Measurements from ENCODE around the gene BBIP1.
A peak's percentile ranks its signal among the peaks of the same experiment; 100 is the strongest.

DNA sequence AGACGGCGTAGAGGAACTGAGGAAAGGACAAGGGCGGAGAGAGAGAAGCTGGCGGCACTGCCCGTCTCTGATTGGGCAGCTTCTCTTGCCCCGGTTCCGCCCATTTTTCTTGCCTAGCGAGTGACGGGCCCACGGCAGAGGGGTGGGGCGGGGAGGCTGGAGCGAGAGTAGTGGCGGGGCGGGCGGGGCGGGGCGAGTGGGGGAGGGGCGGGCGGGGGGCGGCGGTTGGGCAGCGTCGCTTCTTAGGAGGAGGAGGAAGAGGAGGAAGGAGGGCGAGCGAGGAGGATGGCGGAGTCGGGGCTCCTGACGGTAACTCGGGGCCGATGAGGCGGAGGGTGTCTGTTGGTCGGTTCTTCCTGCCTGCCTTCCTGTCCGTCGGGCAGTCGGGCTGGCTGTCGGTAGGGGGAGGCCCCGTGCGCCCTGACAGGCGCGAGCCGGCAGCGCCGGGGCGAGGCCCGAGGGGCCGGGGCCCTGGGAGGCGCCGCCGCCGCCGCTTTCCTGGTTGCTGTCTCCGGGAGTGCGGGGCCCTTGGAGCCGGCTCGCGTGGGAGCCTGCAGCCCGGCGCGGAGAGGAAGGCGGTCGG, 460 bp upstream of the BBIP1 start, which contains the start of gene SHOC2:
- TF ChIP-seq CEBPB (IDR thresholded peaks at IDR 0.05; ENCODE audit: borderline replicate concordance in 1 of 2, low read depth in 2 of 2, low read length in 2 of 2) (no peak), POLR2A (IDR thresholded peaks at IDR 0.05; ENCODE audit: low read depth, low read length) (peak; percentile 88), EZH2 (IDR thresholded peaks at IDR 0.05; ENCODE audit: borderline replicate concordance, control insufficient read depth, low read depth, low read length) (no peak), HDGF (IDR thresholded peaks at IDR 0.05) (peak; percentile 71), TCF12 (IDR thresholded peaks at IDR 0.05; ENCODE audit: low read depth, low read length) (no peak), SIX5 (IDR thresholded peaks at IDR 0.05; ENCODE audit: low read depth, low read length, severe bottlenecking) (no peak), PBX3 (IDR thresholded peaks at IDR 0.05; ENCODE audit: insufficient replicate concordance, low read depth, low read length) (no peak), EP300 (IDR thresholded peaks at IDR 0.05; ENCODE audit: borderline replicate concordance in 1 of 2, control insufficient read depth in 1 of 2, low read depth in 2 of 2, low read length in 2 of 2) (no peak)
- TF ChIP-seq, protein P1, sequence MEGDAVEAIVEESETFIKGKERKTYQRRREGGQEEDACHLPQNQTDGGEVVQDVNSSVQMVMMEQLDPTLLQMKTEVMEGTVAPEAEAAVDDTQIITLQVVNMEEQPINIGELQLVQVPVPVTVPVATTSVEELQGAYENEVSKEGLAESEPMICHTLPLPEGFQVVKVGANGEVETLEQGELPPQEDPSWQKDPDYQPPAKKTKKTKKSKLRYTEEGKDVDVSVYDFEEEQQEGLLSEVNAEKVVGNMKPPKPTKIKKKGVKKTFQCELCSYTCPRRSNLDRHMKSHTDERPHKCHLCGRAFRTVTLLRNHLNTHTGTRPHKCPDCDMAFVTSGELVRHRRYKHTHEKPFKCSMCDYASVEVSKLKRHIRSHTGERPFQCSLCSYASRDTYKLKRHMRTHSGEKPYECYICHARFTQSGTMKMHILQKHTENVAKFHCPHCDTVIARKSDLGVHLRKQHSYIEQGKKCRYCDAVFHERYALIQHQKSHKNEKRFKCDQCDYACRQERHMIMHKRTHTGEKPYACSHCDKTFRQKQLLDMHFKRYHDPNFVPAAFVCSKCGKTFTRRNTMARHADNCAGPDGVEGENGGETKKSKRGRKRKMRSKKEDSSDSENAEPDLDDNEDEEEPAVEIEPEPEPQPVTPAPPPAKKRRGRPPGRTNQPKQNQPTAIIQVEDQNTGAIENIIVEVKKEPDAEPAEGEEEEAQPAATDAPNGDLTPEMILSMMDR (IDR thresholded peaks at IDR 0.05 in 2 of 3, conservative IDR thresholded peaks at IDR 0.05 in 1 of 3; ENCODE audit: control insufficient read depth in 2 of 3, extremely low read depth in 1 of 3, insufficient read depth in 1 of 3, low read depth in 3 of 3, low read length in 3 of 3): peak in 2 of 3 experiments; percentile 14 to 26; a peak in 3 of 6 replicates

Measured in GM12878 (cell line).